Measurements from ENCODE around the gene ENDOV.

- TF ChIP-seq CTCF (conservative IDR thresholded peaks at IDR 0.05 in 1 of 2, IDR thresholded peaks at IDR 0.05 in 1 of 2; ENCODE audit: low read depth in 1 of 2, low read length in 2 of 2) = no peak
- no peak for TF ChIP-seq EZH2 (IDR thresholded peaks at IDR 0.05; ENCODE audit: low read length, missing control alignments)
These were observed 39.1 kb downstream of the ENDOV start for GRCh38 chr17:80453998-80454556.

Measured in fibroblast of lung (primary cell).